Measurements from ENCODE around the gene ABCA13. TPM values are rescaled to one million over a fixed set of nuclear protein-coding genes. Genes with fewer than 3 reads are reported as not detected.

ABCA13 gene
- total RNA-seq, 1 donor from 2014 or later = 0.69 TPM

GRCh38 chr7:48269066-48269465, 97.8 kb downstream of the ABCA13 start:
- no peak for DNase-seq (ENCODE audit: low read depth)
- no peak overlapping the region for H3K4me3 ChIP-seq (ENCODE audit: low read depth, low read length)
- TF ChIP-seq CTCF (conservative IDR thresholded peaks at IDR 0.05; ENCODE audit: low read depth, low read length) = no peak

- TF ChIP-seq CTCF (conservative IDR thresholded peaks at IDR 0.05; ENCODE audit: low read depth, low read length) = no peak
- DNase-seq (ENCODE audit: low read depth) = no peak
- no peak overlapping the region for H3K4me3 ChIP-seq (ENCODE audit: low read depth, low read length)
Observed at GRCh38 chr7:48274662-48275061, 103.4 kb downstream of the ABCA13 start.

GRCh38 chr7:48279420-48279819, 108.2 kb downstream of the ABCA13 start:
- DNase-seq (ENCODE audit: low read depth) = no peak

GRCh38 chr7:48280100-48280499, 108.8 kb downstream of the ABCA13 start:
- DNase-seq (ENCODE audit: low read depth) = no peak
- no peak for TF ChIP-seq CTCF (conservative IDR thresholded peaks at IDR 0.05; ENCODE audit: low read depth, low read length)
- no peak overlapping the region for H3K4me3 ChIP-seq (ENCODE audit: low read depth, low read length)

More at GRCh38 chr7:48279420-48279819, 108.2 kb downstream of the ABCA13 start:
- no peak overlapping the region for H3K4me3 ChIP-seq (ENCODE audit: low read depth, low read length)
- TF ChIP-seq CTCF (conservative IDR thresholded peaks at IDR 0.05; ENCODE audit: low read depth, low read length) = no peak

- no peak for DNase-seq (ENCODE audit: low read depth)
- no peak for TF ChIP-seq CTCF (conservative IDR thresholded peaks at IDR 0.05; ENCODE audit: low read depth, low read length)
- H3K4me3 ChIP-seq (ENCODE audit: low read depth, low read length) = no peak overlapping the region
Observed at GRCh38 chr7:48285373-48285772, 114.1 kb downstream of the ABCA13 start.

GRCh38 chr7:48286836-48287235, 115.6 kb downstream of the ABCA13 start:
- no peak overlapping the region for H3K4me3 ChIP-seq (ENCODE audit: low read depth, low read length)
- TF ChIP-seq CTCF (conservative IDR thresholded peaks at IDR 0.05; ENCODE audit: low read depth, low read length) = no peak
- no peak for DNase-seq (ENCODE audit: low read depth)

- no peak overlapping the region for H3K4me3 ChIP-seq (ENCODE audit: low read depth, low read length)
- TF ChIP-seq CTCF (conservative IDR thresholded peaks at IDR 0.05; ENCODE audit: low read depth, low read length) = no peak
- no peak for DNase-seq (ENCODE audit: low read depth)
Observed at GRCh38 chr7:48289656-48290055, 118.4 kb downstream of the ABCA13 start.
